Right renal cortex interstitium (tissue), 3 donors: ENCODE measurements around the gene FAM118B. TPM values are rescaled to one million over a fixed set of nuclear protein-coding genes. Genes with fewer than 3 reads are reported as not detected.
A peak's percentile ranks its signal among the peaks of the same experiment; 100 is the strongest.

Experiments used
- DNase-seq, 3 donors: peaks; one replicate each; pipeline ENCODE4 v3.0.0-alpha.2; 2013; ENCODE audit warnings: low read depth in 3 of 3, low spot score in 2 of 3
- polyA plus RNA-seq, 3 donors: library from polyadenylated mRNA; unstranded; fragments of 120-200 nt; gene quantifications; one replicate each; pipeline ENCODE4 v1.2.1, GENCODE V29; 2013; ENCODE audit not compliant: insufficient read length in 3 of 3

The FAM118B gene
- polyA plus RNA-seq, 3 donors, result 29.0 to 31.6 (median 30.6) TPM

DNA sequence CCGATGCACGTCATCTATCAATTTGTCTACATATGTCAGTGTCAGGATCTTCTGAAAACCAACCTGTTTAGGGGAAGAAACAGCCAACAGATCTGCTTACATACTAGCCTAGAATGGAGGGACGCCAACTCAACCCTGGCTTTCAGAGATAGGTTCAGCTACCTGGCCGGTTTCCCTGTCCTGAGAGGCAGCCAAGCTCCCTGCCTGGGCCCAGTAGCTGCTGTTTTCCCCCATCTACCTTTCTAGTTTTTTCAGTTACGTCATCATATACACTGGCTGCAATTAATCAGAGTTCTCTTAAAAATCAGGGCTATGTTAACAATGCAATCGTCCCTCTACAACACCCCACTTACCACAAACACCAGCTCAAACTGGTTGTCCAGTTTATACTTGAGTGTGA lies 56.1 kb downstream of the FAM118B start:
- DNase-seq, result no peak

DNA sequence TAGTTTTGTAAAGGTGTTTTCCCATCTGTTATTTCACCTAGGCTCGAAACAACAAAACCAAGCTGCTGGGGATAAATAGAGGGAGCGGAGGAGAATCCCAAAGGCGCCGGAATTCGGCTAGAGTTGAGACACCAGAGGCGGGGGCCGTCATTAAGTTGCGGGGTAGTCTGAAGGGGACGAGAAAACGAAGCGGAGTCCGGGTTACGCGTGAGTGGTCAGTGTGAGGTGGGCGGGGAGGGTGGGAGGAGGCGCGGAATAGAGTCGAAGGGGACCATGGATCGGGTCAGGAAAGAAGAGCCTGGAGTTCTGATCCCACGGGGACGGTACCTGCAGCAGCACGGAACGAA lies 56.8 kb downstream of the FAM118B start:
- DNase-seq, result no peak

DNA sequence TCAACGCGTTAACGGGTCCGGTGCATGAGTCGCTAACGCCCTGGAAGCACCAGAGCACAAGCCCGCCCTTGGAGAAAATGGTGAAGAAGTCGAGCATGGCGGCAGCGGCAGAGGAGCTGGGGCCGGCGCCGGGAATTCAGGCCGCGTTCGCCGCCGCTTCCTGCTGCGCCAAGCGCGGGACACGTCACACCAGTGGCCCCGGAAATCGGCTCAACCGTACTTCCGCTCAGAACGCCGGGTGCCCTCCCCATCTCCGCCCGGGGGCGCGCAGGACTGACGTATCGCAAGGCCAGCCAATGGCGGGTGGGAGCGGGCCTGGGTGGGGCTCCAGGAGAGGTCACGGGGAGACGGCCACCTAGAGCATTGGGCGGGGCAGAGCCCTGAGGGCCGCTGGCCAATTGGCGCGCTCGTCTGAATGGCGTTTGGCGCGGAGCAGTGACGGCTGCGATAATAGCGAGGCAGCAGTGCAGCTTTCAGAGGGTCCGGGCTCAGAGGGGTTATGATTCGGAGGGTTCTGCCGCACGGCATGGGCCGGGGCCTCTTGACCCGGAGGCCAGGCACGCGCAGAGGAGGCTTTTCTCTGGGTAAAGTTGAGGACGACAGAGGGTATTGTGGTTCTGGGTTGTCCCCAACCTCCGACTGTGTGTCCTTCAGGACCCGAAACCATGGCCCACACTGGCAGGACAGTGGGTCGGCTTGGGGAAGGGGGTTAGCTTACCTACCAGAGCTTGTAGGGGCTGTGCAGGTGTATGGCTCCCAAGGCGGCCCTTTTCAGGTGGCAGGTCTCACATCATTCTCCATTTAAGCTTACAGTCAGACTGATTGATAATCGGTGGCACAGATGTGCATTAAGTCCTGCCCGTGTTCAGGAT lies 57.4 kb downstream of the FAM118B start, which contains the start of the genes FOXRED1 and SRPRA:
FOXRED1 (plus strand) TSS at position 447 of the 872 bp plus-strand sequence; CDS start at position 500, 53 bp downstream.
SRPRA (minus strand) TSS at position 188 of the 872 bp plus-strand sequence; CDS start at position 97, 91 bp downstream.
- peak; percentile 90 to 97 (median 96) for DNase-seq

DNA sequence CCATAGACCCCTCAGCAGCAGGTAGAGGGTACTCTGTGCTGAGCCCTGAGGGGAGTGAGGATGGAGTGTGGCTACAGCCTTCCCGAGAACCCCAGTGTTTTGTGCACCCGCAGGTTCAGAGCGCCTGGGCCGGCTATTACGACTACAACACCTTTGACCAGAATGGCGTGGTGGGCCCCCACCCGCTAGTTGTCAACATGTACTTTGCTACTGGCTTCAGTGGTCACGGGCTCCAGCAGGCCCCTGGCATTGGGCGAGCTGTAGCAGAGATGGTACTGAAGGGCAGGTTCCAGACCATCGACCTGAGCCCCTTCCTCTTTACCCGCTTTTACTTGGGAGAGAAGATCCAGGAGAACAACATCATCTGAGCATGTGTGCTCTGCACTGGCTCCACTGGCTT lies 65.7 kb downstream of the FAM118B start:
- no peak for DNase-seq

DNA sequence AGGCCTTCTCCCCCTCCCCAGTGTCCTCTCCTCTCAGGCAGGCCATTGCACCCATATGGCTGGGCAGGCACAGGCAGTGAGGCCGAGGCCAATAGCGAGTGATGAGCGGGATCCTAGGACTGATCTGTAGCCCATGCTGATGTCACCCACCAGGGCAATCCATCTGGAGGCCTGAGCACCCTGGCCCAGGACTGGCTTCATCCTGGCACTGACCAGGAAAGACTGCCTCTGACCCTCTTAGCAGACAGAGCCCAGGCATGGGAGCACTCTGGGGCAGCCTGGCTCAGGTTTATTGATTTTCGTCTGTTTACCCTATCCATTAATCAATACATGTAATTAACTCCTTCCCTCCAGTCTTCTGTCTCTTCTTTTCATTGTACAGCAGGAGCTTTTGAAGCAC lies 66.2 kb downstream of the FAM118B start:
- DNase-seq, result no peak

DNA sequence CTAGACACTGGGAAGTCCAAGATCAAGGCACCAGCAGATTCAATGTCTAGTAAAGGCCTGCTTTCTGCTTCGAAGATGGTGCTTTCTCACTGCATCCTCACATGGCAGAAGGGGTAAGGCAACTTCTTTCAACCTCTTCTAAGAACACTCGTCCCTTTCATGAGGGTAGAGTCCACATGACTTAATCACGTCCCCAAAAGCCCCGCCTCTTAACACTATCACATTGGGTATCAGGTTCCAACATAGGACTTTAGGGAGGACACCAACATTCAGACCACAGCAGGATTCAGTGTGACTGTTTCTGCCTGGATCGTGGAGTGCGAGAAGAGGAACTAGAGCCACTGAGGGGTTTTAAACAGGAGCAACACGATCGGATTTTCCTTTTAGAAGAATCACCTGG lies 67.6 kb downstream of the FAM118B start:
- no peak for DNase-seq

DNA sequence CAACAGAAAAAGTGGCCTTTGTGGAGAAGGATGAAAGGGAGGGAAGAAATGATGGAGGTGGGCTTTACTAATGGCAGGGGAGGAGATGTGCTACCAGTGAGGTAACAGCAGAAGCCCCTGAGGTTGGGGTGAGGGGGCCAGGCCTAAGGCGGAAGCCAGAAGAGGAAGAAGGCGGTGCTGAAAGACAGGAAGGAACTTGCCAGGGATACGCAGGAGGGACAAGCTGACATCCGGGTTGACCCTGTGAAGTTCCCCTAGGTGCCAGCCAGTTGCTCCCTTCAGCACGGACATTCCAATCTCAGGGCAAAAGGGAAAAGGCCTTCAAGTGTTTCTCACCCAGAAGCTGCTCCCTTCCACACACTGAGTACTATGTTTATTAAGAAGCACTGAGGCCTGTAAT lies 69.0 kb downstream of the FAM118B start:
- no peak for DNase-seq

DNA sequence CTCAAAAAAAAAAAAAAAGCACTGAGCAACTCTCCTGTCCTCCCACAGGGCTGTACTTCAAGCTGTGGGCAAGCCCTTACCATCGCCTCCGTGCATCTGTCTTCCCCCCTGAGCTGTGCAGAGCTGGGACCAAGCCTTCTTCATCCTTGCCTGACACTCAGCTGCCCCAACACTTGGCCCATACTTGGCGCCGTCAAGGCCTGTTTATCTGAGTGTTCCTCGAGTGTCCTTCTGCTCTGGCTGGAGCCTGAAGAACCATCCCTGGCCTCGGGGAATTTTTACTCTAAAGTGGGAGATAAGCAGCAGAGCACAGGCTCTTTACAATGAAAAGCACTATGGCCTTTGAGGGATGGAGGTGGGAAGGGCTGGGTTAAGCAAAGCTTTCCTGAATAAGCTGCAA lies 69.7 kb downstream of the FAM118B start:
- no peak for DNase-seq

DNA sequence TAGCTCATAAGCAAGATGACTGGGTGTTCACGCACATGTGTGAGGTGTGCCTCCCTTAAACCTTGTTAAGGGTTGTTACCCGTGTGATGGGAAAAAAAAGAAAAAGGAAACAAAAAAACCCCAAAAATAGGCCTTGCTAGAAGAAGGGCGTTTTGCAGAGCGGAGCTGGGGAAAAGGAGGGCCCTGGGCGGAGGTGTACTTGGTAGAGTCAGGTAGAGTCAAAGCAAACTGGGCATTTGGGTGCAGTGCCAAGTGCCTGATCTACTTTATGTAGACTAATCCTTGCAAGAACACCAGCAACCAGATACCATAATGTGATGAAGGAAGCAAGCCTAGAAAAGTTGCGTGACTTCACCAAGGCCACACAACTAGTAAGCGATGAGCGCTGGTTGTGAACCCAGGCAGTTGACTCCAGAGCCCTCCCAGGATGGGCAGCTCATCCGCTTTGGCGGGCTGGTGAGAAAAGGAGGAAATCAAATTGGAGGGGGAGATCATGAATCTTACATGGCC lies 70.1 kb downstream of the FAM118B start:
- DNase-seq, result no peak

DNA sequence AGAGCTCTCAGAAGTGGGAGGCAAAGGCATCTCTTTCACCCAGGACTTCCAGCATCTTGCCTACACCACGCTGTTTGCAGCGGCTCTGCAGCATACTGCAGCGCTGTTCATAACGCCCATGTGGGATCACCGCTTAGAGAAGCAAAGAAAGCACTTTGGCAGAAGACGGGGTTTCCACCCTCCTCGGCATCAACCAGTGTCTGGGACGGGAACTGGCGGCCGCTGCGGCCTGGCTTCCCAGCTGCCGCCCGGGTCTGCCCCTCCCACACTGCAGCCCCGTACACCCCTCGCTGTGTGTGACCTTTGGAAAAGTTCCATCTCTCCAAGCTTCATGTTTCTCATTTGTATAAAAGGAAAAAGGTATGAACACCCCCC lies 70.8 kb downstream of the FAM118B start:
- no peak for DNase-seq

DNA sequence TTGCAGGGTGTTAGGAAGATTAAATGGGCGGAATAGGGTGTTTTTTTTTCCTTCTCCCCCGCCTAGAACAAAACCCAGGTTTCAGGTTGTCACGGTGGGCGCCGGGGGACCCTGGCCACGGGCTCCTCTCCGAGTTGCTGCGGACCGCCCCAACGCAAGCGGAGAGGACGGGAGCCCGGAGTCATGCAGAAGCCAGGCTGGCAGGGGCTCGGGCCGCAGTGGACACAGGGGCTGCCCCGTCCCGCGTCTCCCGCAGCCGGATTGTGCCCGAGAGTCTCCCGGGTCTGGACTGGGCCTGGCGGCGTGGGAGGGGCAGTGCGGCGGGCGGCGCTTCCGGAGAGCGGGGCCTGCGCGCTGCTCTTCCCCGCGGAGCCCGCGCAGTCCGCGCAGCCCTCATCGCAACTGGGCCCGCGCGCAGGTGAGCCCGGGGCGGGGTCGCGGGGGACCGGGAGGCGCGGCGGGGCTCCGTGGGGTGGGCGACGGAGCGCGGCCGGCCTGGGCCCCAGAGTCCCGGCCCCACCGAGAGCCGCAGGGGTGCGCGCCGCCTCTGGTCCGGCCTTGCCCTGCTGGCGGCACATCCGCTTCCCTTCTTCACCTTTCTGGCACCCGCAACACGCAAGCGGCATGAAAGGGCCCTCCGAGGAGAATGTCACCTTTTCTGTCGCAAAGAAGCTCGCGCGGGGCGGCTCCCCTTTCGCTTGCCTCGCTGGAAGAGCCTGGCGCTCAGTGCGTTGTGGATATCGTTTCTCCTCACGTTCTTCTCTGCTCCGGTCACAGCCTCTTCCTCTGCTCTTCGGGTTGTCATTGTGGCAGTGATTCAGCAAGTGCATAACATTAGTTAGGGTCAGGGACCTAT lies 71.4 kb downstream of the FAM118B start, which contains the start of gene TIRAP:
TIRAP (plus strand) TSS at position 358 of the 856 bp plus-strand sequence. CDS start 7,802 bp downstream, outside the sequence.
- peak in 1 of 3 donors; percentile 45 for DNase-seq

DNA sequence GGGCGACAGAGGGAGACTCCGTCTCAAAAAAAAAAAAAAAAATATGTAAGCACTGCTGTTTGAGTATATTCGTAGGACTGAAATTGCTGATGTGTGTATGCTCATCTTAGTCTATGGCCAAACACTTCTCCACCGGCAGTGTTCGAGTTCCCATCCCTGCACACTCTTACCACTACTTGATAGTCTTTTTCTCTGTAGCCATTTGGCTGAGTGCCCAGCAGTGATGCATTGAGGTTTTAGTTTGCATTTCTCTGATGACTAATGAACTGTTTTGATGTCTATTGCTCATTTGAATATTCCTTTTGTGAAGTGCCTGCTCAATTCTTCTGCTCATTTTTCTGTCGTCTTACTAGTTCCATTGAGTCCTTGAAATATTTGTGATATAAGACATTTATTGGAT lies 73.2 kb downstream of the FAM118B start:
- no peak for DNase-seq

DNA sequence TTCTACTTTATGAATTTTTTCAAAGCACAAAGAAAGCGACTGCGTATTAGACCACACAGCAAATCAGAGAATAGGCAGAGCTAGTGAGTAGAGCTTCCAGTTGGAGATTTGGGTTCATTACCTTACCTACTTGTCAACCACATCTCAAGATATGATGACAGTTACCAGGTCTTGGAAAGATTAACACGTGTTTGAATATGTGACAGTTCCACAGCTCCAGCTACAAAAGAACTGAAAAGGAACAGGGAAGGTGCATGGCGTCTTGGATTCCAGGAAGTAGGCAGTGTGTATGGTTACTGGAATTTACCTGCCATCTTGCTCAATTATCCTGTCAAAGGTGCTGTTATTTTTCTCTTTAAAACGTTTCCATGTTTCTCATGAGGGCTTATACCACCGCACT lies 76.7 kb downstream of the FAM118B start:
- no peak for DNase-seq

DNA sequence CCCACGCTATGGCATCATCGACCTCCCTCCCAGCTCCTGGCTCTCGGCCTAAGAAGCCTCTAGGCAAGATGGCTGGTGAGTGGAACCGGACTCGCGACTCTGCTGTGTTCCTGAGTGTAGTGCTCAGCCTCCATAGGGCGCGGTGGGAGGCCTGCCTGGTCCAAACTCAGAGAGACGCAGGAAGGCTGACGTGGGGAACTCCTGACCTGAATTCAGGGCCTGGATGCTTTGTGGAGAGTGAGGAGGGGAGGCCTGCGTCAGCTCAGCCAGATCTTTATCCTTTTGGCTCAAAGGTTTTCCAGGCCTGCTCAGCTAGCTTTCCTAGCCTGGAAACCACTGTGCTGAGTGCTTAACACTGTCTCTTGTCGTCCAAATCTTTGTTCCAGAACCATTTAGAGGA lies 79.3 kb downstream of the FAM118B start:
- DNase-seq, result no peak

DNA sequence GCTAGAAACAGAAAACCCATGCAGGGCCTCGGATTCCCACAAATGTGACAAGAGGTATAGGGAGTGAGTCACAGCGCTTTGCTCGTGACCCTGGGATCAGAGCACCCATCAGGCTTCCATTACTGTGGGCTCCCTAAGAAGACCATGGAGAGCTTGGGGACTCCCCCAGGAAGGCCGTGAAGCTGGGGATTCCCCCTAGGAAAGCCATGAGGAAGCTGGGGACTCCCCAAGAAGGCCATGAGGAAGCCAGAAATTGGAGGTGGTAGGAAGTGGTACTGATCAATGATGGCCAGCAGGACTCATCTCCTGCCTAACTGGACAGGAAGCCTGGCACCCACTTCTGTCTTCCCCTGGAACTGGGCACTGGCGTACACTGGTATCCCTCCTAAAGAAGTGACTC lies 82.1 kb downstream of the FAM118B start:
- DNase-seq, result no peak

DNA sequence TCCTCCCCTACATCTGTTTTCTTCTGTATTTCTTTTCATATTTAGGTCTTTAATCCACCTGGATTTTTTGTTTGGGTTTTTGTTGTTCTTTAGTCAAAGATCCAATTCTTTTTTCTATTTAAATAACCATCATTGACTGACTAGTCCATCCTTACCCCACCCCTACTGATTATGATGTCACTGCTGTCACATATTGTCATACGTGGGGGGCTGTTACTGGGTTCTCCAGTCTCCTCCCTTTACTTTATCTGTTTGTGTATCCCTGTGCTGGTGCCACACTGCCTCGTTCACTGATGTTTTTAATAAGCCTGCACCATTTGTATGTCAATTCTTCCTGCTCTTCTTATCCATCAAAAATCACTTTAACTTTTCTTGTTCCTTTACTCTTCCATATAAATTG lies 85.4 kb downstream of the FAM118B start:
- DNase-seq, result no peak

DNA sequence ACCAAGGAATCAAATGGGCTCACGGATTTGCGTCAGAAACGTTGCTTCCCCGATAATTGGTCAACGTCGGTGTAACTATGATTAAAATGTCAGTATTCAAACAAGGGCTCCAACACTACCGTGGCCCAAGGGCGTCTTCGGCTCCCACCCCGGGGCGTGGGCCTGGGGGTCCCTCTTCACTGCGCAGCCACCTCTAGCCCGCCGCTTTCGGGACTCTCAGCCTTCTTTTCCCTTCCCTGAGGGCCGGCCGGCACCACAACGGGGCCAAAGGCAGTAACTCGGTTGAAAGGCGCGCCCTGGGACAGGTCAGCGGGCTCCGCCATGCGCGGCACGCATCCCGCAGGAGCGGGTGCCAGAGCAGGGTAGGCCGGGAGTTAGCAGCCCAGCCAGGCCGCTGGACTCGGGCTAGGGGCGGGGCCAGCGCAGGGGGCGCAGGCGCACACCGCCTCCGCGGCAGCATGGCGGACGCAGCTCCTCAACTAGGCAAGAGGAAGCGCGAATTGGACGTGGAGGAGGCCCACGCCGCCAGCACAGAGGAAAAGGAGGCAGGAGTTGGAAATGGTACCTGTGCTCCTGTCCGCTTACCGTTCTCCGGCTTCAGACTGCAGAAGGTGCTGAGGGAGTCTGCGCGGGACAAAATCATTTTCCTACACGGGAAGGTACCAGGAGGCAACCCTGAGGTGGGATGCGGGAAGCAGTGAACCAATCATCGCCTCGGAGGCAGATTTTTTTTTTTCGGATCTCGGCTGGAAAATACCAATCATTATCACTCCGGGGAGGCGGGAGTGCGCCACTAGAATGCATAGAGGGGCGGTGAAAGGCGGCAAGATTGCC lies 92.3 kb downstream of the FAM118B start, which contains the start of gene DCPS:
DCPS (plus strand) TSS at position 438 of the 834 bp plus-strand sequence; CDS start at position 459, 21 bp downstream.
- DNase-seq, result peak; percentile 75 to 86 (median 81)

DNA sequence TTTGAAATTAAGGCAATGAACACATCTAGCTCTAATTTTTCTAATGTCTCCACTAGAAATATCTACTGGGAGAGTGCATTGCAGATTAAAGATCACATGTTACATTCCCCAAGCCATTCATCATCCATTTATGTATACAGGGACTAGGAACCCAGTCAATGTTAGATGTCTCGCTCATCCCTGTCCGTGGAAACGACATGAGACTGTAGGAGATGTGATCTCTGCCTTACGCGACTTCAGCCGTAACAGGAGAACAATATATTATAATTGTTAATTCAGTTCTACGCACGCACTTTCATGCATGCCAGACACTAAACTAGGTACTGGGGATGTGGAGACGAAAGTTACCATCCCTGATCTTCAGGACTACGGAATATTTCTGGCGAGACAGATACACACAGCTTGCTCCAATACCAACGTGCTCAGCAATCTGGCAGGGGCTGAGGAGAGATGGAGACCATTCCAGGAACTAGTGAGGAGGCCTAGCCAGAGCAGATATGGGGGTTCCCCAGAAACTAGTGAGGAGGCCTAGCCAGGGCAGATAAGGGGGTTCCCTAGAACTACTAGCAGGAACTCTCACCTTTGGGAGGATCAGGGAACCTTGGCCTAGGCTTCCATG lies 93.0 kb downstream of the FAM118B start:
- no peak for DNase-seq

DNA sequence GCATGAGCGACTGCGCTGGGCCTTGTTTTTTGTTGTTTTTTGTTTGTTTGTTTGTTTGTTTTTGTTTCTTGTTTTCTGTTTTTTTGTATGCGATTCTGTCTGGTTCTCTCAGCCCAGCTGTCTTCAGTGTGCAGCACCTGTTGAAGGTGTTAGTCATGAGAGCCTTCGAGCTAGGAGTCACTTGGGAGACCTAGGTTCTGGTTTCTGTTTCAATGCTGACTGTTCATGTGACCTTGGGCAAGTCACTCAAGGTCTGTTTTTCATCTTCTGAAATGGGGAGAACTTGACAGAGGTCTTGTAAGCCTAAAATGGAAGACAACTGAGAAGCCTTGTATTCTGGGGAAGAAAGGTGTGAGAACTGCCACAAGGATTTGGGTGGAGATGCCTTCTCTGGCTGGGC lies 94.1 kb downstream of the FAM118B start:
- DNase-seq, result no peak

DNA sequence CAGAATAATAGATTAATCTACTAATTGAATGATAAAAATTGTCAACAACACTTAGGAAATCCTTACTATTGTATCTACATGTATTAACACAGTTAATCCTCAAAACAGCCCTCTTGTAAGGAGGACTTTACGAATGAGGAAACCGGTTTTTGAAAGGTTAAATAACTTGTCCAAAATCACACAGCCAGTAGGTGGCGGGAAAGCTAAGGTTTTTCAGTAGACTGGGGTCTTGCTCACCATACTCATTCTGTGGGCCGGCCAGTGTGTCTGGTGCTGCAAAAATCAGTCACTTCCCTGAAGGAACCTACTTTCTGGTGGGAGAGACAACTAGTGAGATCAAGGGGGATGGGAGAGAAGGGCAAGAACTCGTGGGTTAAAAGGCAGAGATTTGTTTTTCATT lies 96.1 kb downstream of the FAM118B start:
- no peak for DNase-seq
